Neural cell (in vitro differentiated cells): Measurements from ENCODE around the gene ISG15. TPM values are rescaled to one million over a fixed set of nuclear protein-coding genes. Genes with fewer than 3 reads are reported as not detected.

Source experiments
- H2AFZ ChIP-seq: fragments of 200-600, 300-800 bp; sonication (generic), shearing (Covaris generic); 2 replicates; pipeline ENCODE4 v1.6.0; 2014; ENCODE audit warnings: low read depth, mild to moderate bottlenecking, antibody characterized with exemption, low read length, moderate library complexity
- H3F3A ChIP-seq: fragments of 200-600 bp; shearing (Covaris generic); 2 replicates; pipeline ENCODE4 v1.6.1; 2016; ENCODE audit warnings: mild to moderate bottlenecking, moderate library complexity, mixed read lengths, antibody characterized with exemption, low read length; ENCODE audit not compliant: insufficient read depth, poor library complexity, severe bottlenecking
- H3K27ac ChIP-seq: fragments of 200-600, 300-800 bp; sonication (generic), shearing (Covaris generic); 2 replicates; pipeline ENCODE4 v1.5.1; 2014; ENCODE audit warnings: mild to moderate bottlenecking, low read length, moderate library complexity
- H3K27me3 ChIP-seq: fragments of 300-800, 200-600 bp; sonication (generic), shearing (Covaris generic); 2 replicates; pipeline ENCODE4 v1.6.0; 2014; ENCODE audit warnings: mild to moderate bottlenecking, low read depth, low read length, moderate library complexity; ENCODE audit not compliant: insufficient read depth
- H3K36me3 ChIP-seq: fragments of 300-800, 200-600 bp; sonication (generic), shearing (Covaris generic); 2 replicates; pipeline ENCODE4 v1.5.1; 2014; ENCODE audit warnings: mild to moderate bottlenecking, antibody characterized with exemption, low read length, moderate library complexity; ENCODE audit not compliant: insufficient read depth
- H3K4me2 ChIP-seq: fragments of 300-800, 200-600 bp; sonication (generic), shearing (Covaris generic); 2 replicates; pipeline ENCODE4 v1.6.0; 2014; ENCODE audit warnings: mild to moderate bottlenecking, low read length
- H3K4me3 ChIP-seq: fragments of 300-800, 200-600 bp; sonication (generic), shearing (Covaris generic); 2 replicates; pipeline ENCODE4 v1.5.1; 2014; ENCODE audit warnings: mild to moderate bottlenecking, low read length, moderate library complexity
- H3K79me2 ChIP-seq: fragments of 200-600 bp; shearing (Covaris generic); replicated peaks from 2 replicates; pipeline ENCODE4 v1.6.0; 2014; ENCODE audit warnings: mild to moderate bottlenecking, low read length, moderate library complexity; ENCODE audit not compliant: insufficient read depth
- H3K9ac ChIP-seq: fragments of 300-800, 200-600 bp; sonication (generic), shearing (Covaris generic); 2 replicates; pipeline ENCODE4 v1.6.1; 2016; ENCODE audit warnings: mild to moderate bottlenecking, low read length, mixed read lengths
- H3K9me2 ChIP-seq: fragments of 200-600 bp; shearing (Covaris generic); 2 replicates; pipeline ENCODE4 v1.6.1; 2016; ENCODE audit warnings: mild to moderate bottlenecking, low read length, mixed read lengths; ENCODE audit not compliant: insufficient read depth
- H3K9me3 ChIP-seq: fragments of 200-600, 300-800 bp; sonication (generic), shearing (Covaris generic); 2 replicates; pipeline ENCODE4 v1.6.1; 2016; ENCODE audit warnings: mild to moderate bottlenecking, mixed run types, low read length, moderate library complexity, mixed read lengths
- H4K20me1 ChIP-seq: fragments of 200-600 bp; shearing (Covaris generic); 2 replicates; pipeline ENCODE4 v1.6.1; 2016; ENCODE audit warnings: mild to moderate bottlenecking, mixed run types; ENCODE audit not compliant: insufficient read depth
- CTCF ChIP-seq: fragments of 450-650 bp; IDR thresholded peaks from 2 replicates; pipeline ENCODE4 v1.5.1; 2014; ENCODE audit warnings: antibody characterized with exemption, mild to moderate bottlenecking, moderate library complexity; ENCODE audit not compliant: poor library complexity, severe bottlenecking
- EP300 ChIP-seq: fragments of 450-650 bp; conservative IDR thresholded peaks from 2 replicates; pipeline ENCODE4 v1.6.1; 2014; ENCODE audit warnings: antibody characterized with exemption, mild to moderate bottlenecking, moderate library complexity; ENCODE audit not compliant: poor library complexity, severe bottlenecking
- EZH2 ChIP-seq: fragments of 200-600, 300-800 bp; shearing (Covaris generic), sonication (generic); IDR thresholded peaks from 2 replicates; pipeline ENCODE4 v1.6.1; 2014; ENCODE audit warnings: antibody characterized with exemption, low read length, borderline replicate concordance, mild to moderate bottlenecking; ENCODE audit not compliant: insufficient read depth, poor library complexity, severe bottlenecking
- MXI1 ChIP-seq: fragments of 450-650 bp; conservative IDR thresholded peaks from 2 replicates; pipeline ENCODE4 v1.6.1; 2014; ENCODE audit warnings: antibody characterized with exemption, mild to moderate bottlenecking; ENCODE audit not compliant: poor library complexity, severe bottlenecking
- POLR2AphosphoS5 ChIP-seq: IDR thresholded peaks from 2 replicates; pipeline ENCODE4 v1.6.1; 2012
- RAD21 ChIP-seq: fragments of 450-650 bp; conservative IDR thresholded peaks from 2 replicates; pipeline ENCODE4 v1.6.1; 2014; ENCODE audit warnings: antibody characterized with exemption, mild to moderate bottlenecking, moderate library complexity
- REST ChIP-seq: IDR thresholded peaks from 2 replicates; pipeline ENCODE4 v1.6.1; 2012; ENCODE audit warnings: borderline replicate concordance
- polyA plus RNA-seq: library from polyadenylated mRNA; depleted of rRNA; stranded (reverse); fragments of >200 nt; gene quantifications from 2 replicates; pipeline ENCODE4 v1.2.3, GENCODE V29; 2014

Gene ISG15
- polyA plus RNA-seq, 1 donor from 2014 or later: 8.0 TPM

GRCh38 chr1:1059494-1060280 lies 46.4 kb downstream of the ISG15 start:
- Histone ChIP-seq H3K27me3 (peaks cover 23% of the 10 kb centered on the region), H2AFZ (no peak overlapping the region), H3K9ac (peak overlapping the region; percentile 3)

GRCh38 chr1:1060281-1061000 lies 47.1 kb downstream of the ISG15 start:
- Histone ChIP-seq H3K27ac (no peak overlapping the region), H3K36me3 (no peaks in the 10 kb centered on the region), H4K20me1 (no peaks in the 10 kb centered on the region), H3K27me3 (peaks cover 23% of the 10 kb centered on the region), H3K9me2 (no peaks in the 10 kb centered on the region), H2AFZ (no peak overlapping the region), H3K4me3 (no peak overlapping the region), H3K79me2 (no peaks in the 10 kb centered on the region), H3K4me2 (no peak overlapping the region), H3K9me3 (no peaks in the 10 kb centered on the region), H3F3A (no peaks in the 10 kb centered on the region), H3K9ac (no peak overlapping the region)
- TF ChIP-seq CTCF (no peak), POLR2AphosphoS5 (no peak), EP300 (no peak), REST (no peak)

More at GRCh38 chr1:1059494-1060280, 46.4 kb downstream of the ISG15 start:
- Histone ChIP-seq H3K36me3 (no peaks in the 10 kb centered on the region), H3K4me3 (peak overlapping the region; percentile 63), H4K20me1 (no peaks in the 10 kb centered on the region), H3K27ac (no peak overlapping the region), H3K4me2 (no peak overlapping the region), H3K9me3 (no peaks in the 10 kb centered on the region), H3K9me2 (no peaks in the 10 kb centered on the region), H3F3A (no peaks in the 10 kb centered on the region), H3K79me2 (no peaks in the 10 kb centered on the region)
- TF ChIP-seq MXI1: no peak
- no peak for TF ChIP-seq POLR2AphosphoS5
- TF ChIP-seq EZH2: no peak
- TF ChIP-seq RAD21: no peak
- TF ChIP-seq CTCF: peak; percentile 42
- TF ChIP-seq EP300: no peak
